AG10803 (cell line): ENCODE data around the gene DLGAP1.

Experiments
- DNase-seq: peaks from one replicate; pipeline ENCODE4 v3.0.0; 2010; ENCODE audit warnings: low read depth
- H3K4me3 ChIP-seq: 2 replicates; pipeline ENCODE4 v1.5.1; 2011; ENCODE audit warnings: mild to moderate bottlenecking, low read length, control low read depth
- TF ChIP-seq, protein P1 (sequence below): conservative IDR thresholded peaks from 2 replicates; pipeline ENCODE4 v1.5.1; 2011; ENCODE audit warnings: mild to moderate bottlenecking, low read length, control low read depth, inconsistent platforms

Gene DLGAP1

GRCh38 chr18:3616744-3617143 is 838.4 kb downstream of the DLGAP1 start:
- no peak overlapping the region for H3K4me3 ChIP-seq
- no peak for DNase-seq
- TF ChIP-seq, protein P1, sequence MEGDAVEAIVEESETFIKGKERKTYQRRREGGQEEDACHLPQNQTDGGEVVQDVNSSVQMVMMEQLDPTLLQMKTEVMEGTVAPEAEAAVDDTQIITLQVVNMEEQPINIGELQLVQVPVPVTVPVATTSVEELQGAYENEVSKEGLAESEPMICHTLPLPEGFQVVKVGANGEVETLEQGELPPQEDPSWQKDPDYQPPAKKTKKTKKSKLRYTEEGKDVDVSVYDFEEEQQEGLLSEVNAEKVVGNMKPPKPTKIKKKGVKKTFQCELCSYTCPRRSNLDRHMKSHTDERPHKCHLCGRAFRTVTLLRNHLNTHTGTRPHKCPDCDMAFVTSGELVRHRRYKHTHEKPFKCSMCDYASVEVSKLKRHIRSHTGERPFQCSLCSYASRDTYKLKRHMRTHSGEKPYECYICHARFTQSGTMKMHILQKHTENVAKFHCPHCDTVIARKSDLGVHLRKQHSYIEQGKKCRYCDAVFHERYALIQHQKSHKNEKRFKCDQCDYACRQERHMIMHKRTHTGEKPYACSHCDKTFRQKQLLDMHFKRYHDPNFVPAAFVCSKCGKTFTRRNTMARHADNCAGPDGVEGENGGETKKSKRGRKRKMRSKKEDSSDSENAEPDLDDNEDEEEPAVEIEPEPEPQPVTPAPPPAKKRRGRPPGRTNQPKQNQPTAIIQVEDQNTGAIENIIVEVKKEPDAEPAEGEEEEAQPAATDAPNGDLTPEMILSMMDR = no peak

DNA sequence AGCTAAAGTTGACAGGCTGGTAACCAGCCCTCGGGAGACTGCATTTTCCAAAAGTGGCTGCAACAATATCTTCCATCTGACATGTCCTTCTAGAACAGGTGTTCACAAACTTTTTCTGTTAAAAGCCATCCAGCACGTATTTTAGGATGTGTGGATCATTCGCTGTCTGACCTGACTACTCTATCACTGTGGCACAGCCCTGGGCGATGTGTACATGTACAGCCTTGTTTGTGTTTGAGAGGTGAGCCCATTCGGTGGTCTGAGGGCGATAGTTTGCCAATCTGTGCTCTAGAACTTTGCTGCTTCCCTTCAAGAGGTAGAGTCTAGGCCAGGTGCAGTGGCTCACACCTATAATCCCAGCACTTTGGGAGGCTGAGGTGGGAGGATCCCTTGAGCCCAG is 839.0 kb downstream of the DLGAP1 start:
- TF ChIP-seq, protein P1 = no peak
- no peak for DNase-seq
- no peak overlapping the region for H3K4me3 ChIP-seq

DNA sequence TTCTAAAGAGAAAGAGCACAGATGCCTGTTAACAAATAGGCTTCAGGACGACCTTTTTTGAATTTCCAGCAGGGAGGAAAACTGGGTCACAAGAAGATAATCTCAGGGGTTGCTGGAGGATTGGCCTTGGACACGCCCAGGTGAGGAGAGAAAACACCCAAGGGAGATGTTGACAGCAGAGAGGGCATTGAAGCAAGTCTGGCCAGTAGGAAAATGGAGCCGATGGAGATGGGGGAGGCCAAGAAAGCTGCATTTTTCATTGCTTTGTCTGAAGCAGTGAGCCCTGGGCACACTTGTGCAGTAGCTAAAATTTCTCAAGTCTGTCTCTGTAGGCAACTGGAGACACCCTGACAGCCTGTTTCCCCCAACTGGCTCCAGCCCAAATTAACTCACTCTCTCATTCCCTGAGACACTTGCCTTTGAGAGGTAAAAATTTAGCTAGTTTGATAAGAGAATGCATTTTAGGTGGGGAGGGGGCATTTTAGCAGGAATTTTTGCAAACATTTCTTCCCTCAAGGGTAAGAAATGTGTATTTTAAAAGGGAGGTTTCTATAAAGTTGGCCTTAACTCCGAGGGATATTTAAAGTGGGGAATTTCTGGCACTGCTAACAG is 839.6 kb downstream of the DLGAP1 start:
- TF ChIP-seq, protein P1 = no peak
- H3K4me3 ChIP-seq = no peak overlapping the region

DNA sequence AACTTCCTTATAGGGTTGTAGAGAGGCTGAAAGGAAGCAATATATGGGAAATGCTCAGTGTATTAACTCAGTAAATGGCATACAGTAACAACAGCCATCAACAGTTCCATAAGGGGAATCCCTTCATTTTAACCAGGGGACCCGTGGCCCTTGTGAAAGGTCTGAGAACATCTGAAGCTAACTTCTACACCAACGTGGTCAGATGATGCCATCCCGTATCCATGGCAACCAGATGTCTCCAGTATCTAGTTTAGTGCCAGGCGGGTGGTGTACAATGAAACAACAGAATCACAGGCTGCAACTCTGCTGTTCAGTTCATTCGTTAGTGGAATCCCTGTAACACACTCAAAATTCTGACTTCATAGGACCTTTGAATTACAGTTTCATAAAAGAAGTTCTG is 842.8 kb downstream of the DLGAP1 start:
- peak; percentile 55 for DNase-seq
- TF ChIP-seq, protein P1 = no peak
- no peak overlapping the region for H3K4me3 ChIP-seq

More for the DNA sequence above, 839.6 kb downstream of the DLGAP1 start:
- no peak for DNase-seq

- TF ChIP-seq, protein P1 = no peak
- DNase-seq = peak; percentile 74
- H3K4me3 ChIP-seq = no peak overlapping the region
These were observed 843.6 kb downstream of the DLGAP1 start for GRCh38 chr18:3611313-3612090.

DNA sequence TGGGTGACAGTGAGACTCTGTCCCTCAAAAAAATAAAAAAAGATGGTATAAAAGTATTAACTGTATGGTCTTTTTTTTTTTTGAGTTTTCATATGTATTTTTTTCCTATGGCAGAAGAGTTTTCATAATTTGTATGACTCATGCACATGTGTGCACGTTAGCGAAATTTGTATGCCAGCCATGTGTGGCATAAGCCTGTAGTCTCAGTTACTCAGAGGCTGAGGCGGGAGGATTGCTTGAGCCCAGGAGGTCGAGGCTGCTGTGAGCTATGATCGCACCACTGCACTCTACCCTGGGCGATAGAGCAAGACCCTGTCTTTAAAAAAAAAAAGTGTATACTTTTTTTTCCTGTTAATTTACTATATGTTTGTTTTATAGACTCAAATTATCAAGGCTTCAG is 844.3 kb downstream of the DLGAP1 start:
- peak; percentile 47 for DNase-seq
- TF ChIP-seq, protein P1 = no peak
- H3K4me3 ChIP-seq = no peak overlapping the region

DNA sequence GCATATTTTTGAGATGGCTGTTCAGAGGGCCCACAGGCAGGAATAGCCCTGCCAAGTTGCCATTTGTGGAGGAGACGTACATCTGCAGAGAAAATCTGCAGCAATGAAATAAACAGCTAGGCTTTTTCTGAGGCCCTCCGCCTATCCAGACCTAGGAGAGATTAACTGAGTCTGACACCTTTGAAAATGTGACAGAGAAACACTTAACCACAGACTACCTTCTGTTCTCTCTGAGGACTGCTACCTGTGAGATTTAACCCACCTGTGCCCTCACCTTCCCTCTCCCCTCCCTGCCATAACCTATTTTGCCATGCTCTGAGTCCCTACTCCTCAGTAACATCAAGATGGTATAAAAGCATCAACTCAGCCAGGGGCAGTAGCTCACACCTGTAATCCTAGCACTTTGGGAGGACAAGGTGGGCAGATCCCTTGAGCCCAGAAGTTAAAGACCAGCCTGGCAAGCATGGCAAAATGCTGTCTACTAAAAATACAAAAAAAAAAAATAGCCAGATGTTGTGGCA is 844.9 kb downstream of the DLGAP1 start:
- TF ChIP-seq, protein P1 = no peak

More for the DNA sequence above, 844.9 kb downstream of the DLGAP1 start:
- no peak for DNase-seq
- H3K4me3 ChIP-seq = no peak overlapping the region
